ENCODE data around the gene SMIM43. TPM values are rescaled to one million over a fixed set of nuclear protein-coding genes. Genes with fewer than 3 reads are reported as not detected.

The SMIM43 gene
- total and polyA plus RNA-seq, 2 of the 8 experiments (the other 6 are each of a cell fraction or from before 2014, with no cell fraction given): 0.50 to 0.94 TPM

DNA sequence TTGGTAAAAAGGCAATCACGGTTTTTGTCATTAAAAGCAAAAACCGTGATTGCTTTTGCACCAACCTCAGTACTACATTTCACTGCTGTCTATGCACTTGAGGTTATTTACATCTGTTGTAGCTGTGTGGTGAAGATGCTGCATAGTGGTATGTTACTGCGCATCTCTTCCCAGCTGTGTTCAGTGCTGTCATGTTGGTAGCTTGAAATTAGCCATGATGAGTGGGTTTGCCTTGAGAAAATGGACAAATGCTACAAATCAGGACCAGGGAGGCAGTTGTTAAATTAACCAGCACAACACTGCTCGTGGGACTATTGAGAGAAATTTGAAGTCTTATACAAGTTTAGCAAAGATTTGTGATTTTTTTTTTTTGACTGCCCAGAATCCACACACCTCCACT lies 2.2 kb upstream of the SMIM43 start:
- no peak for FAIRE-seq
- no peak for DNase-seq (ENCODE audit: low read depth in 1 of 2, low spot score in 2 of 2)
- H3K27ac ChIP-seq (ENCODE audit: low read depth, low read length): no peak overlapping the region
- H2BK120ac ChIP-seq (replicated peaks; ENCODE audit: low read depth, low read length): no peak overlapping the region
- no peak overlapping the region for H3K56ac ChIP-seq (replicated peaks; ENCODE audit: insufficient read length, low read depth, low read length)
- WGBS, 2 experiments (ENCODE audit: extremely low coverage in 1 of 2, insufficient coverage in 1 of 2, insufficient read length in 1 of 2, insufficient replicate concordance in 2 of 2, low coverage in 1 of 2, low lambda C conversion rate in 2 of 2, missing lambda C conversion rate in 1 of 2): 93% methylated on average over 4 of the region's 4 CpGs; no CpG with 5 or more reads in 1 of the 2 experiments
- no peak overlapping the region for H3K23ac ChIP-seq (ENCODE audit: insufficient read length)
- no peak overlapping the region for H2AK5ac ChIP-seq (ENCODE audit: low read depth, low read length)
- no peak overlapping the region for H4K5ac ChIP-seq (ENCODE audit: insufficient read length, low read depth, low read length)
- no peaks in the 10 kb centered on the region for H4K20me1 ChIP-seq (replicated peaks in 1 of 2; ENCODE audit: control insufficient read depth in 1 of 2, insufficient read depth in 2 of 2, low read length in 2 of 2)
- H3K18ac ChIP-seq (ENCODE audit: extremely low read depth, low read length): no peak overlapping the region
- no peak overlapping the region for H2BK15ac ChIP-seq (ENCODE audit: low read length)
- H3K23me2 ChIP-seq (ENCODE audit: low read depth, low read length): peaks cover 9% of the 10 kb centered on the region
- H2BK20ac ChIP-seq (ENCODE audit: low read length): no peak overlapping the region
- H3K79me1 ChIP-seq (ENCODE audit: low read depth, low read length): no peaks in the 10 kb centered on the region
- peaks cover 0 to 11% (median 7%) of the 10 kb centered on the region in 4 experiments; a peak in 3 of 7 replicates for H3K4me1 ChIP-seq (replicated peaks in 1 of 4; ENCODE audit: control insufficient read depth in 3 of 4, insufficient read depth in 4 of 4, low read length in 3 of 4)
- ChIA-PET CTCF (ENCODE audit: partially characterized antibody) (interaction anchor here (0.6 to 2.8 kb wide), 5 partner anchors 10 to 536 kb away, joined by 3 to 10 read pairs (median 3); no protein-coding TSS in a partner anchor), POLR2A (ENCODE audit: partially characterized antibody) (interaction anchor here (1.5 to 3.2 kb wide), 3 partner anchors 29 to 57 kb away, joined by 3 to 13 read pairs (median 6); partner anchors contain the start of gene CCNA2)
- no peak overlapping the region for H2BK12ac ChIP-seq (ENCODE audit: low read depth, low read length)
- H3K4ac ChIP-seq (replicated peaks; ENCODE audit: insufficient read length, low read depth, low read length): no peak overlapping the region
- H3K36me3 ChIP-seq (ENCODE audit: control insufficient read depth in 2 of 4, insufficient read depth in 4 of 4, low read length in 3 of 4): no peaks in the 10 kb centered on the region
- peaks cover 17 to 52% (median 38%) of the 10 kb centered on the region in 4 experiments for H3K27me3 ChIP-seq (replicated peaks in 1 of 4; ENCODE audit: control insufficient read depth in 3 of 4, extremely low read depth in 1 of 4, insufficient read depth in 3 of 4, low read length in 3 of 4)
- H3K9ac ChIP-seq (replicated peaks in 1 of 4; ENCODE audit: extremely low read depth in 1 of 4, low read depth in 3 of 4, low read length in 3 of 4): no peak overlapping the region
- no peak overlapping the region for H4K8ac ChIP-seq (ENCODE audit: extremely low read depth, insufficient read depth, low read length)
- TF ChIP-seq ASH2L (IDR thresholded peaks at IDR 0.05; ENCODE audit: low read length): no peak
- no peak for TF ChIP-seq CBX8 (IDR thresholded peaks at IDR 0.05; ENCODE audit: borderline replicate concordance, low read depth, low read length)
- TF ChIP-seq JUND (IDR thresholded peaks at IDR 0.05; ENCODE audit: low read length): no peak
- no peak for TF ChIP-seq FOSL1 (IDR thresholded peaks at IDR 0.05; ENCODE audit: insufficient read depth, low read depth, low read length)
- TF ChIP-seq BRCA1 (IDR thresholded peaks at IDR 0.05; ENCODE audit: low read depth, low read length): no peak
- no peak for TF ChIP-seq RNF2 (IDR thresholded peaks at IDR 0.05; ENCODE audit: borderline replicate concordance, low read depth, low read length, missing control alignments, poor library complexity, severe bottlenecking)
- no peak for TF ChIP-seq PHF8 (conservative IDR thresholded peaks at IDR 0.05; ENCODE audit: low read depth, low read length)
- no peak for TF ChIP-seq RXRA (IDR thresholded peaks at IDR 0.05; ENCODE audit: insufficient read depth, low read depth, low read length)
- no peak for TF ChIP-seq POLR2AphosphoS5 (IDR thresholded peaks at IDR 0.05; ENCODE audit: low read depth, low read length)
- no peak for TF ChIP-seq CREB1 (IDR thresholded peaks at IDR 0.05)
- no peak for TF ChIP-seq SUZ12 (IDR thresholded peaks at IDR 0.05; ENCODE audit: low read length)
- no peak overlapping the region for H2BK5ac ChIP-seq (ENCODE audit: low read depth, low read length)
- H3K4me2 ChIP-seq (ENCODE audit: insufficient read depth in 1 of 2, low read depth in 2 of 2, low read length in 2 of 2): no peak overlapping the region
- no peak overlapping the region for H3K14ac ChIP-seq (ENCODE audit: insufficient read length)
- H2AFZ ChIP-seq (ENCODE audit: low read length): no peak overlapping the region
- no peaks in the 10 kb centered on the region for H3K79me2 ChIP-seq (ENCODE audit: control insufficient read depth in 1 of 2, insufficient read depth in 2 of 2, low read length in 2 of 2)
- H3K4me3 ChIP-seq (ENCODE audit: extremely low read depth in 1 of 4, insufficient read depth in 2 of 4, low read depth in 3 of 4, low read length in 4 of 4): no peak overlapping the region
- no peak overlapping the region for H4K91ac ChIP-seq (replicated peaks; ENCODE audit: insufficient read length, low read length)
- H3K9me3 ChIP-seq (ENCODE audit: insufficient read depth in 2 of 2, low read depth in 1 of 2, low read length in 1 of 2): no peaks in the 10 kb centered on the region

All from H1 (cell line).